HCT116 (cell line): ENCODE measurements around the gene THRB. TPM values are rescaled to one million over a fixed set of nuclear protein-coding genes. Genes with fewer than 3 reads are reported as not detected.

Experiments used
- ATAC-seq: fragments of 200-7000 bp; cut with Tn5 transposase; 2 replicates; pipeline ENCODE4 v1.9.1; 2020; ENCODE audit warnings: mild to moderate bottlenecking, moderate library complexity
- BruUV-seq: library from RNA; stranded (reverse); fragments of 400-500 nt; replicated peaks from 2 replicates; lab custom pipeline; 2021; lab: Mats Ljungman, UMichigan
- CTCF ChIA-PET: fragments of 300-600 bp; sonication (Branson Sonifier 250); formaldehyde crosslinking; loops from one replicate; lab custom pipeline; 2021; ENCODE audit warnings: antibody characterized with exemption; lab: Charles Lee
- POLR2A ChIA-PET: fragments of 300-600, 350-600 bp; sonication (Branson Sonifier 250); formaldehyde crosslinking; loops from one replicate; lab custom pipeline; 2021; ENCODE audit warnings: antibody characterized with exemption; lab: Charles Lee
- RAD21 ChIA-PET, 2 experiments: fragments of 300-600 bp; sonication (Branson Sonifier 250); formaldehyde crosslinking; loops; one replicate each; lab custom pipeline; 2023; ENCODE audit warnings: low total read pairs in 2 of 2; ENCODE audit not compliant: uncharacterized antibody in 2 of 2, unreplicated experiment in 2 of 2, low non-redundant PET in 1 of 2; lab: Charles Lee
- DNase-seq: peaks from one replicate; pipeline ENCODE4 v3.0.0-alpha.2; 2010; ENCODE audit warnings: low read depth, low spot score
- H2AFZ ChIP-seq: fragments of 200-600 bp; shearing (Covaris generic), sonication (generic); 2 replicates; pipeline ENCODE4 v1.6.1; 2017; ENCODE audit warnings: low read depth, mixed run types, mixed read lengths, antibody characterized with exemption, low read length; ENCODE audit not compliant: poor library complexity, severe bottlenecking
- H3K27ac ChIP-seq: 2 replicates; pipeline ENCODE4 v1.5.1; 2012; ENCODE audit warnings: low read depth, low read length
- H3K27me3 ChIP-seq: fragments of 200-600 bp; sonication (generic); 2 replicates; pipeline ENCODE4 v1.6.1; 2016; ENCODE audit warnings: mixed run types, low read length, mixed read lengths; ENCODE audit not compliant: insufficient read depth
- H3K36me3 ChIP-seq, 2 experiments: fragments of 200-500 bp in 1 of 2; fragments of 200-600 bp in 1 of 2; sonication (Bioruptor generic) in 1 of 2; sonication (generic) in 1 of 2; 2 replicates each; pipeline versions ENCODE4 v1.5.1 to v1.6.1; 2014 to 2016; ENCODE audit warnings: low read length in 2 of 2, inconsistent platforms in 1 of 2, mixed read lengths in 1 of 2, mixed run types in 1 of 2; ENCODE audit not compliant: insufficient read depth in 2 of 2, control insufficient read depth in 1 of 2
- H3K4me1 ChIP-seq, 2 experiments: fragments of 200-600 bp in 1 of 2; sonication (generic) in 1 of 2; 2 replicates each; pipeline versions ENCODE4 v1.5.1 to v1.6.1; 2012 to 2017; ENCODE audit warnings: low read length in 2 of 2, inconsistent platforms in 1 of 2, mild to moderate bottlenecking in 1 of 2, mixed read lengths in 1 of 2, mixed run types in 1 of 2, moderate library complexity in 1 of 2; ENCODE audit not compliant: insufficient read depth in 2 of 2, control insufficient read depth in 1 of 2
- H3K4me2 ChIP-seq: fragments of 200-600 bp; sonication (generic); 2 replicates; pipeline ENCODE4 v1.6.1; 2017; ENCODE audit warnings: mixed run types, low read length, mixed read lengths
- H3K4me3 ChIP-seq, 2 experiments: fragments of 200-600 bp in 1 of 2; sonication (generic) in 1 of 2; replicated peaks in 1 of 2; 2 replicates each; pipeline ENCODE4 v1.5.1; 2011 to 2016; ENCODE audit warnings: low read length in 2 of 2, control low read depth in 1 of 2, low read depth in 1 of 2, mild to moderate bottlenecking in 1 of 2, mixed read lengths in 1 of 2, mixed run types in 1 of 2
- H3K79me2 ChIP-seq: fragments of 200-600 bp; sonication (generic); 2 replicates; pipeline ENCODE4 v1.6.1; 2017; ENCODE audit warnings: mild to moderate bottlenecking, mixed run types, low read length, moderate library complexity, mixed read lengths; ENCODE audit not compliant: insufficient read depth
- H3K9ac ChIP-seq: fragments of 200-600 bp; sonication (generic); 2 replicates; pipeline ENCODE4 v1.6.1; 2016; ENCODE audit warnings: low read length, mixed read lengths
- H3K9me2 ChIP-seq: fragments of 200-600 bp; sonication (generic), shearing (Covaris generic); 2 replicates; pipeline ENCODE4 v1.6.1; 2017; ENCODE audit warnings: mixed run types, mild to moderate bottlenecking, moderate library complexity; ENCODE audit not compliant: insufficient read depth
- H3K9me3 ChIP-seq, 2 experiments: fragments of 200-500 bp in 1 of 2; fragments of 200-600 bp in 1 of 2; sonication (Bioruptor generic) in 1 of 2; sonication (generic) in 1 of 2; 2 replicates each; pipeline ENCODE4 v1.6.1; 2014 to 2017; ENCODE audit warnings: low read length in 2 of 2, mixed read lengths in 2 of 2, inconsistent platforms in 1 of 2, low read depth in 1 of 2, mild to moderate bottlenecking in 1 of 2, mixed run types in 1 of 2, moderate library complexity in 1 of 2; ENCODE audit not compliant: control insufficient read depth in 1 of 2, insufficient read depth in 1 of 2
- H4K20me1 ChIP-seq: fragments of 200-600 bp; sonication (generic), shearing (Covaris generic); 2 replicates; pipeline ENCODE4 v1.6.1; 2017; ENCODE audit warnings: mixed run types, mild to moderate bottlenecking, moderate library complexity; ENCODE audit not compliant: insufficient read depth
- ATF3 ChIP-seq: IDR thresholded peaks from 2 replicates; pipeline ENCODE4 v1.6.1; 2012
- CBX3 ChIP-seq: IDR thresholded peaks from 2 replicates; pipeline ENCODE4 v1.6.1; 2012; ENCODE audit warnings: low read depth
- CEBPB ChIP-seq: IDR thresholded peaks from 2 replicates; pipeline ENCODE4 v1.6.1; 2012; ENCODE audit warnings: low read depth
- CTCF ChIP-seq, 3 experiments: fragments of 200-600 bp in 1 of 3; sonication (generic) in 1 of 3; IDR thresholded peaks in 2 of 3; conservative IDR thresholded peaks in 1 of 3; 2 replicates each; pipeline ENCODE4 v1.5.1; 2012 to 2017; ENCODE audit warnings: low read depth in 2 of 3, low read length in 2 of 3, antibody characterized with exemption in 1 of 3, borderline replicate concordance in 1 of 3, control low read depth in 1 of 3, mild to moderate bottlenecking in 1 of 3, mixed read lengths in 1 of 3, mixed run types in 1 of 3, moderate library complexity in 1 of 3; ENCODE audit not compliant: insufficient read depth in 1 of 3
- EGR1 ChIP-seq: IDR thresholded peaks from 2 replicates; pipeline ENCODE4 v1.6.1; 2012; ENCODE audit warnings: low read depth
- EZH2phosphoT487 ChIP-seq: fragments of 200-600 bp; IDR thresholded peaks from 2 replicates; pipeline ENCODE4 v1.6.1; 2018; ENCODE audit warnings: antibody characterized with exemption, borderline replicate concordance
- FOSL1 ChIP-seq: IDR thresholded peaks from 2 replicates; pipeline ENCODE4 v1.6.1; 2012; ENCODE audit warnings: low read depth
- JUND ChIP-seq: IDR thresholded peaks from 2 replicates; pipeline ENCODE4 v1.6.1; 2012
- MAX ChIP-seq: IDR thresholded peaks from 2 replicates; pipeline ENCODE4 v1.6.1; 2012
- POLR2A ChIP-seq: IDR thresholded peaks from 2 replicates; pipeline ENCODE4 v1.7.0; 2011; ENCODE audit warnings: borderline replicate concordance; ENCODE audit not compliant: insufficient read depth, insufficient read length; ENCODE audit errors: extremely low read depth
- POLR2AphosphoS5 ChIP-seq: IDR thresholded peaks from 2 replicates; pipeline ENCODE4 v1.6.1; 2011; ENCODE audit warnings: mild to moderate bottlenecking, low read depth, low read length, moderate library complexity
- RAD21 ChIP-seq: IDR thresholded peaks from 2 replicates; pipeline ENCODE4 v1.6.1; 2012; ENCODE audit warnings: low read depth, mild to moderate bottlenecking
- REST ChIP-seq: IDR thresholded peaks from 2 replicates; pipeline ENCODE4 v1.6.1; 2012; ENCODE audit warnings: low read depth
- SIN3A ChIP-seq: IDR thresholded peaks from 2 replicates; pipeline ENCODE4 v1.6.1; 2012; ENCODE audit warnings: low read depth
- TCF7L2 ChIP-seq: IDR thresholded peaks from 2 replicates; pipeline ENCODE4 v1.7.0; 2011; ENCODE audit warnings: borderline replicate concordance, inconsistent platforms; ENCODE audit not compliant: insufficient read depth, insufficient read length; ENCODE audit errors: extremely low read depth
- ZBTB33 ChIP-seq: IDR thresholded peaks from 2 replicates; pipeline ENCODE4 v1.6.1; 2011; ENCODE audit warnings: mild to moderate bottlenecking, low read length, moderate library complexity; ENCODE audit not compliant: insufficient replicate concordance; ENCODE audit errors: extremely low read depth
- ZFX ChIP-seq: fragments of 450-650 bp; IDR thresholded peaks from 2 replicates; pipeline ENCODE4 v1.6.1; 2017
- ZNF274 ChIP-seq: fragments of 200-500 bp; sonication (Bioruptor generic); IDR thresholded peaks from 2 replicates; pipeline ENCODE4 v1.6.1; 2014; ENCODE audit warnings: mild to moderate bottlenecking, low read depth, low read length, inconsistent platforms
- intact Hi-C: fragments of 100-400 bp; cut with micrococcal nuclease; formaldehyde crosslinking; loops from 2 replicates; pipeline ENCODE4 v1.10.0; 2022
- total RNA-seq: library from RNA; stranded (reverse); gene quantifications from one replicate; pipeline ENCODE4 v1.2.1, GENCODE V29; 2021; ENCODE audit not compliant: unreplicated experiment

THRB gene
- total RNA-seq, 1 experiment from 2014 or later, result 2.5 TPM

GRCh38 chr3:24370352-24371090, 124.1 kb downstream of the THRB start (continued):
- no peak for TF ChIP-seq ATF3
- TF ChIP-seq EZH2phosphoT487, result no peak
- TF ChIP-seq POLR2AphosphoS5, result no peak

- ChIA-PET RAD21 (no interaction called here), POLR2A (no interaction called here), CTCF (no interaction called here)
- no peak overlapping the region for H3K9ac ChIP-seq
- intact Hi-C loops, result no loop called here
- ATAC-seq (no peak), DNase-seq (no peak)
- H4K20me1 ChIP-seq, result no peaks in the 10 kb centered on the region
- H3K27me3 ChIP-seq, result no peaks in the 10 kb centered on the region
- no peak overlapping the region for H2AFZ ChIP-seq
- no peaks in the 10 kb centered on the region for H3K79me2 ChIP-seq
- H3K9me2 ChIP-seq, result no peaks in the 10 kb centered on the region
- no TSS peak for BruUV-seq
- no peak for TF ChIP-seq SIN3A
- no peak for TF ChIP-seq CEBPB
- TF ChIP-seq POLR2A, result no peak
- no peak for TF ChIP-seq MAX
- no peak for TF ChIP-seq EGR1
- no peak for TF ChIP-seq FOSL1
- TF ChIP-seq REST, result no peak
- no peak for TF ChIP-seq ZBTB33
- TF ChIP-seq TCF7L2, result no peak
- no peak for TF ChIP-seq CTCF (IDR thresholded peaks at IDR 0.05 in 2 of 3, conservative IDR thresholded peaks at IDR 0.05 in 1 of 3; ENCODE audit: borderline replicate concordance in 1 of 3, insufficient read depth in 1 of 3, low read depth in 2 of 3, low read length in 2 of 3)
- TF ChIP-seq ZFX, result no peak
- TF ChIP-seq CBX3, result no peak
- no peak for TF ChIP-seq RAD21
- no peak for TF ChIP-seq ZNF274
- no peak for TF ChIP-seq JUND
- no peak for TF ChIP-seq POLR2AphosphoS5
- no peaks in the 10 kb centered on the region for H3K9me3 ChIP-seq
- H3K4me1 ChIP-seq, result peaks cover 3 to 10% of the 10 kb centered on the region in 2 experiments; a peak in 2 of 4 replicates
- H3K27ac ChIP-seq, result no peak overlapping the region
- no peaks in the 10 kb centered on the region for H3K36me3 ChIP-seq
- no peak overlapping the region for H3K4me3 ChIP-seq
- no peak overlapping the region for H3K4me2 ChIP-seq
Observed at GRCh38 chr3:24368605-24369004, 126.0 kb downstream of the THRB start.
